GM21447 (cell line): Measurements from ENCODE around the gene CLIP1.
"Not testable (repeated sequence)": the region's sequence is repeated elsewhere in the genome, so short reads cannot be mapped to it uniquely, and the experiment has no call there.

Experiments used
- ATAC-seq: cut with Tn5 transposase; IDR thresholded peaks from one replicate; pipeline ENCODE4 v1.9.1; 2021; ENCODE audit not compliant: unreplicated experiment

The CLIP1 gene

DNA sequence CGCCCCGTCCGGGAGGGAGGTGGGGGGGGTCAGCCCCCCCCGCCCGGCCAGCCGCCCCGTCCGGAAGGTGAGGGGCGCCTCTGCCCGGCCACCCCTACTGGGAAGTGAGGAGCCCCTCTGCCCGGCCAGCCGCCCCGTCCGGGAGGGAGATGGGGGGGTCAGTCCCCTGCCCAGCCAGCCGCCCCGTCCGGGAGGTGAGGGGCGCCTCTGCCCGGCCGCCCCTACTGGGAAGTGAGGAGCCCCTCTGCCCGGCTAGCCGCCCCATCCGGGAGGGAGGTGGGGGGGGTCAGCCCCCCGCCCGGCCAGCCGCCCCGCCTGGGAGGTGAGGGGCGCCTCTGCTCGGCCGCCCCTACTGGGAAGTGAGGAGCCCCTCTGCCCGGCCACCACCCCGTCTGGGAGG is 64.9 kb downstream of the CLIP1 start:
- ATAC-seq: not testable (repeated sequence)

DNA sequence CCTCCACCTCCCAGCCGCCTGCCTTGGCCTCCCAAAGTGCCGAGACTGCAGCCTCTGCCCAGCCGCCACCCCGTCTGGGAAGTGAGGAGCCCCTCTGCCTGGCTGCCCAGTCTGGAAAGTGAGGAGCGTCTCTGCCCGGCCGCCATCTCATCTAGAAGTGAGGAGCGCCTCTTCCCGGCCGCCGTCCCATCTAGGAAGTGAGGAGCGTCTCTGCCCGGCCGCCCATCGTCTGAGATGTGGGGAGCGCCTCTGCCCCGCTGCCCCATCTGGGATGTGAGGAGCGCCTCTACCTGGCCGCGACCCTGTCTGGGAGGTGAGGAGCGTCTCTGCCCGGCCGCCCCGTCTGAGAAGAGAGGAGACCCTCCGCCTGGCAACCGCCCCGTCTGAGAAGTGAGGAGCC is 65.5 kb downstream of the CLIP1 start:
- not testable (repeated sequence) for ATAC-seq

DNA sequence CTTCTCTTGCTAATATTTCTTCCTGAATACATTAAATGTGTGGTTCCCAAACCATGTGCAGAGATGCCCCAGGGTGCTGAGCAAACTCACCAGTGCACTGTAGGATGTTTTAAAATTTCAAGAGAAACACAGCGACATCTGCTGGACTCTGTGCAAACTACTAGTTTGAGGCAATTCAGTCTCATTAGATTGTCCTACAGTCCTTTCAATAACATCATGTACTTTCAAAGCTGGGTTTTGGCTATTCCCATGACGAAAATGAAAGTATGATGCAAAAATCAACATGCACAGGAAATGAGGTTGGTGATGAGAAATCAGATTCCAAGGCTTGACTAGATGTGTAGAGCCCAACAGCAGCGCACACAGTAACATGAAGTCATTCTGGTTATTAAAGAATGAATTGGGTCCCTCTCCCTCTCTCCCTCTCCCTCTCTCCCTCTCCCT is 66.3 kb downstream of the CLIP1 start:
- ATAC-seq: no peak

DNA sequence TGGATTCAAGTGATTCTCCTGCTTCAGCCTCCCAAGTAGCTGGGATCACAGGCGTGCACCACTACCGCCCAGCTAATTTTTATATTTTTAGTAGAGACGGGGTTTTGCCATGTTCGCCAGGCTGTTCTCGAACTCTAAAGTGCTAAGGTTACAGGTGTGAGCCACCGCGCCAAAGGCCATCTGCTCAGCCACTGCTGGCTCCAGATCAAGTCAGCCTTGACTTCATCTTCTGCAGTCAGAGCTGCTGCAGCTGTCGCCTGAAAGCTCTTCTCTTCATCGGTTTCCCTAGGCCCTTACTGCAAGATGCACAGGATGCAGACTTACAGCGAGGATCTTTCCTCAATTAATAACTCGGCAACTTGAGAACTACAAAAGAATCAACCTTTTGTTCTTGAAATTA is 66.8 kb downstream of the CLIP1 start:
- no peak for ATAC-seq

DNA sequence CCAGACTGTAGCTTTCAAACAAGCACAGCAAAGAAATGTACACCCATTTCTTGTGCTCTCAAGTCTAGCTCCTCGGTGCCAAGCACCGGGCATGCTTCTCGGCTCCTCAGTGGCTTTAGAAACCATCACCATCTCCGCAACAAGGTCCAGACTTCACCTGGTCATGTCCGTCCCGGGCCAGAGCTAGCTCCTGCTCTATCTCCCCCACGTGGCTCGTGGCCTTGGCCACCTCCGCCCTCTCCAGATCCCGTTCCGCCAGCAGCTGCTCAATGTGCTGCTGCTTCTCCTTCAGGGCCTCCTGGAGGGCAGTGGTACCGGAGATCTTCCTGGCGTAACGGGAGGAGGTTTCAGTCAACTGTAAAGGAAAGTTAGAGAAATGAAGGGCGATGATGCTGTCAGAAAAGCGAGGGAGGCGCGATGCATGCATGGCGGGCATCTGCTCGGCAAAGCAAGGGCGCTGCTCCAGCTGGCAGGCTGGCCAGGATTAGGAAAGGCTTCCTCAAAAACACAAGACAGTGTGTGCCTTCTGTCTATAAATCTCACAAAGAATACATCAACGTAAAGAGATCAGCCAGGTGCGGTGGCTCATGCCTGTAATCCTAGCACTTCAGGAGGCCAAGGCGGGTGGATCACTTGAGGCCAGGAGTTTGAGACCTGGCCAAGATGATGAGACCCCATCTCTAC is 67.4 kb downstream of the CLIP1 start:
- ATAC-seq: no peak

DNA sequence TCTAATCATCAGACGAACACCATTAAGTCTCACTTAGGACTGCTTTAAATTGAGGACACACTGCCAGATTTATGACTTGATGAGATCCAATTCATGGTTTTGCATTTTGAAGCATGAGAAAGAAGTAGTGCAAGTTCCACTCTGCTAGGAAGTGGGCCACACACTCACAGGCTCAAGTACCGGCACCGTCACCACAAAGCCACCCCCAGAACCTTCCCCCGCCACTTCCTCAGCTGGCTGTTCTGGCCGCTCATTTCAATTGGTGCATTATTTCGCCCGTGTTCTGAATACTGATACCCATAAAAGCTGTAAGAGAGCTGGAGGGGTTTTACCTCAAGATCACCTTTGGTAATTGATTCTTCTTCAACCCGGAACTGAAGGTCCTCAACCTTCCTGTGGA is 70.1 kb downstream of the CLIP1 start:
- no peak for ATAC-seq

DNA sequence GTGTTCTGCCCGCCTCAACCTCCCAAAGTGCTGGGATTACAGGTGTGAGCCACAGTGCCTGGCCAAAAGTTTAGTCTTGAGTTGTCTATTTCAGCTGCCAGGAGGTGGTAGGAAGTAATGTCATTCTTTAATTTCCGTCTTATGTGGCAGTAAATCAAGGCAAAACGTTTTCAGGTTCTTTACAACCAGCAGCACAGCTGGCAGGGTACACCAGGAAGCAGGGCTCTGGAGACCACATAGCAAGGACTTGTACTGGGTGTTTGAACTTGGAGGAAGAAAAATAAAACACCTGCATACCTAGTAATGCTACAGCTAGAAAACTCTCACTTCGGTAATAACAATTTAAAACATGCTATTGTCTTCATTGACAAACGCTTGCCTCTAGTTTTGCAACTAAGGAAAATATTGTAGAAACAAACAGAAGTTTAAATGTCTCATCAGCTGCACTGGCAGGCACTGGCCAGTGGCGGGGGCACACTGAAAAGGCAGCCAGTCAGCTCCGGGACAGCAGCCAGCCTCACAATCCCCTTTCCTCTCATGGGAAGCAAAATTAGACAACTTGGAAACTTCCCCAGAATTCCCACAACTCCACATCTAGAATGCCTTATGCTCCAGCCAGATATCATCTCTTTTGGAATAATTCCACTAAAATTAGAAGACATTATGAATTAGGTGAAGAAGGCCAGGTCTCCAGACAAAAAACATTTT is 72.2 kb downstream of the CLIP1 start:
- ATAC-seq: no peak

DNA sequence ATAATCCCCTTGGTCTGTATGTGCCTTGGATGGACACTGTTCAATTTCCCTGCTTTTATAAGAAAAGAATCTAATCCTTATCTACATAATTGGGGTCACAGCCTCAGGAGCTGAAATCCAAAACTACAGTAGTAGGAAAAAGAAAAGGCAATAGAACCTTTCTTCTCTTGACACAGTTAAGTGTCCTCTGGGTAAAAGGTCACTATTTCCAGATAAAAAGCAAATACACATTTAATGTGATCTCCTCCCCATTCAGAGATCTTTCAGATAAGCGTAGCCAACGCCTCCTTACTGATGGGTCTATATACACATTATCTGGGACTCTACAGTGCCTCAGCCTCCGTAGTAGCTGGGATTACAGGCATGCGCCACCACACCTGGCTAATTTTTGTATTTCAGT is 73.4 kb downstream of the CLIP1 start:
- no peak for ATAC-seq

DNA sequence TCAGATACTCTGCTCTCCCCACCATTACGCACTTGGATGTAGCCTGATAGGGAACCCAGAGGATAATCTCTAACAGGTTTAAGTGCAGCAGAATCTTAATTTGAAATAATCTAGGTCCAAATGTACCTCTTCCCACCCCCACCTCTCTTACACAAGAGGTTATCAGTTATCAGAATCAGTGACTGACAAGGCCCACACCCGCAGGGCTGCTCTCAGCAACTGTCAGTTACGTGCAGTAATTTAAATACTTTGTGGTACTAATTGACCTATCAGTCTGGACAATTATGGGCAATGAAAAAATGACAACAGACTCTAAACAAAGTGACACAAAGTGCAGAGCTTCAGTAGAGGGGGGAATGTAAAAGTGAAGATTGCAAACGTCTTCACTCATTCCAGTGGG is 74.0 kb downstream of the CLIP1 start:
- no peak for ATAC-seq

DNA sequence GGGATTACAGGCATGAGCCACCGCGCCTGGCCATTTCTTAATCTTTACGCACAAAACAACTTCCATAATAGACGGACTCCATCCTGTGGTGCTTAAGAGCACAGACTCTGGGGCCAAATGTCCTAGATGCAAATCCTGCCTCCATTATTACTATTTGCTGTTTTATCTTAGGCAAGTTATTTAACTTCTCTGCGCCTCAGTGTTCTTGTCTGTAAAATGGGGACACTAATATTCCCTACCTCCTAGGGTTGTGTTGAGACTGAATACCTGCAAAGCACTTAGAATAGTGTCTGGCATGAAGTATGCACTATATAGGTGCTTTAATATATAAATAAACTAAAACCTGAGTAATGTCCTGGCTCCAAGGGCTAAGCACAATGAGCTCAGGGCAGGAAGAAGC is 76.4 kb downstream of the CLIP1 start:
- ATAC-seq: no peak

DNA sequence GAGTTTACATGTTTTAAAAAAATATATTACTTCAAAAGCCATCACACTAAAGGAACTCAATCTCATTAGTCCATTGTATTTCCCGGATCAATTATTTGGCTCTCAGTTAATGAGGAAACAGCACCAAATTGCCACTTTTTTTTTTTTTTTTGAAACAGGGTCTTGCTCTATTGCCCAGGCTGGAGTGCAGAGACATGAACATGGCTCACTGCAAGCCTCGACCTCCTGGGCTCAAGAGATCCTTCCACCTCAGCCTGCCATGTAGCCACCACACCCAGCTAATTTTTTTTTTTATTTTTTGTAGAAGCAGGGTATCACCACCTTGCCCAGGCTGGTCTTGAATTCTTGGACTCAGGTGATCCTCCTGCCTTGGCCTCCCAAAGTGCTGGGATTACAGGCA is 77.4 kb downstream of the CLIP1 start:
- no peak for ATAC-seq

DNA sequence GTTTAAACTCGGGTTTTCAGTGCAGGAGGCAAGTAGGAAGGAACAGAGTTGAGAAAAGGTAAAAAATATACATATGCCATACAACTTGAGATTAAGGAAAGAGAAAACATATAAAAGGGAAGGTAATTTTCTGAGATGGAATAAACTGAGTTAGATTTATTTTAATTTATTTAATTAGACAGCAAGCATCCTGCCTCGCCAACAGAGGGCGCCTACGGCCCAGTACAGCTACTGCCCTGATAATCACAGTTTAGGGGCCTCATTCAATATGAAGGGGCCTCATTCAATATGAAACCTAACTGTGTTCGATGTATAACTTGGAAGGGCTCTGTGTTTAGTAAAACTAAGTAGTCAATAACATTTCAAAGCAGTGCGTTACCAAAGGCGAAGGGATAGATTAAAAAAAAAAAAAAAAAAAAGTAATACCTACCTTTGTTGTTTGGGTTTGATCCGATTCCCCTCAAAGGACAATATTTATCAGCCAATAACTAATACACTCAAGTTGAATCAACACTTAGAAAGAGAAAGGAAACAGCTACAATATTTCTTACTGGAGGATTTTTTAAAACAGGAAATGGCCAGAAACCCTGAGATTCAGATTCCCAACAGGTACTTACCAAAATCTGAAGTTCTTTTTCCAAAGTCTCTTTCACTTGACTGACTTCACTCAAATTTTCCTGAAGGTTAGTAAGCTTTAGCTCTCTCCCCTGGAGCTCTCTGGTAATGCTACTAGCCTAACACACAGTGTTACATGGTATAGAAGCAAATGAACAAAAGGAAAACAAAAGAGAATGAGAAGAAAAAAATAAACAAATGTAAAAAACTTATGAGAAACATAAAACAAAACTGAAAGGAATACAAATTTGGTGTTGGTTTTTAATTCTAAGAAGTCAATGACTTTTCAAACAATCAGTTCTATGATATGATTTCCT is 86.2 kb downstream of the CLIP1 start:
- ATAC-seq: no peak

DNA sequence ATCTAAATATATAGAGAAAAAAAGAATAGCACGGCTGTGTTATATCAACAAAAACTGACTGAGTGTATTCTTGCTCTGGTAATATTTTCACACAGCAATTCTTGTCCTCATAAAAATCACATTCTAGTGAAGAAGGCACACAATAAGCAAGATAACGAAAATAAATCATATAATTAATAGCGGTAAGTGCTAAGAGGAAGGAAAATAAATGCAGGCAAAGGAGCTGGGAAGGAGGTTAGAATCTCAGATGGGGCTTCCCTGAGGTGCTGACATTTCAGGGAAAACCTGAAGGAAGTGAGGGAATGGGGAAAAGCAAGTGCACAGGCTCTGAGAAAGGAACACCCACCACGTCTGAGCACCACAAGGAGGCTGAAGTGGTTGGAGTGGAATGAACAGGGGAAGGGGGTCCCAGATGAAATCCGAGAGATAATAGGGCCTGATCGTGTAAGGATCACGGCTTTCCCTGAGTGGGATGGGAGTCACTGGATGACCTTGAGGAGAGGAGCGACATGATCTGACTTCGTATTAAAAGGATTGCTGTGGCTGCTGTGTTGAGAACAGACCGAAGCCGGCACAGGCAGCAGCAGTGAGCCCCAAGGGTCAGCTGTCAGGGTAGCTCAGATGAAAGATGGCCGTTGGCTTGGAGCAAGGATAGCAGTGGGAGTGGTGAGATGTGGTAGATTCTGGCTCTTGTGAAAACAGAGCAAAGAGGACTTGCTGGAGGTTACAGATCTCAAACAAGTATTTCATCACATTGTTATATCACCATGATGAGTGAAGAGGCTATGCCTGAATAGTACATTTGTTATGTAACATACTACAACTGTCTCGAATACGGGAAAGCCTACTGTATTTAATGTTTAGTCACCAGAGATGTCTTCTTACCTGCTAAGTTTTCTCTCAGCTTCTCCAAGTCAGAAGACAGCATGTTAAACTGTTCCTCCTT is 89.1 kb downstream of the CLIP1 start:
- ATAC-seq: no peak

DNA sequence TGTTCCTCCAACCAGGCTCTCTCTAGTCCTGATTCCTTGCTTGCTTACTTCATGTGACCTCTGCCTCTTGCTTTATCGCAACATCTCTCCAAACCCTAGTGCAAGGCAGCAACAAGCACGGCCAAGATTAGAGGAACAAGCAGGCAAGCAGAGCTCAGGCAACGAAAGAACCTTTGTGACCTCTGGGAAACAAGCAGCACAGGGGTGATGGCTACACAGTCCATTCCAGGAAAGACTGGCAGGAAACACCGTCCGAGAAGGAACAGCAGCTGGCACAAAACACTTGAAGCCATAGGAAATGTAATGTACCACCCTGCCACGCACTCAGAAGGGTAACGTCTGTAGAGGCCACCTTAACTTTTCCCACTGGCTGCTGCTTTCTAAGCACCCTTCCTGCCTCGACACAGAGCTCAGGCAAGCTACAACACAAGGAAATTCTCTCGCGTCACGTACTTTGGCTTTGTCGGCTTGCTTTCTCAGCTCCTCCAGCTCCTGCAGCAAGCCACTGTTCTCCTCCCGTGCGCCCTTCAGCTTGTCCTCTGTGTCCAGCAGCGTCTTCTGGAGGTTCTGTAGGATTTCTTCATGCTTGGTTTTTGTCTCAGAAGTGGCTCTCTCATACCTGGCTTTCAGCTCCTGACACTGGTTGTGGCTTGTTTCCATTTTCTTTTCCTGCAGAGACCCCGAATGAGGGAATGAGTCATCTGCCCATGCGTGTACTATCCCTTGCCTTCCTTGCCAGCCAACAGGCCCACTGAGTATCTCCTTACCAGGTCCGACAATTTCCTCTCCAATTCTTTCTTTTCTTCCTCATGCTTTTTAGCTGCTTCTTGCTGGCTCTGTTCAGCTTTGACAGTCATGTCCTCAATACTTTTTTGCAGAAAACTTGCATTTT is 94.7 kb downstream of the CLIP1 start:
- ATAC-seq: no peak

DNA sequence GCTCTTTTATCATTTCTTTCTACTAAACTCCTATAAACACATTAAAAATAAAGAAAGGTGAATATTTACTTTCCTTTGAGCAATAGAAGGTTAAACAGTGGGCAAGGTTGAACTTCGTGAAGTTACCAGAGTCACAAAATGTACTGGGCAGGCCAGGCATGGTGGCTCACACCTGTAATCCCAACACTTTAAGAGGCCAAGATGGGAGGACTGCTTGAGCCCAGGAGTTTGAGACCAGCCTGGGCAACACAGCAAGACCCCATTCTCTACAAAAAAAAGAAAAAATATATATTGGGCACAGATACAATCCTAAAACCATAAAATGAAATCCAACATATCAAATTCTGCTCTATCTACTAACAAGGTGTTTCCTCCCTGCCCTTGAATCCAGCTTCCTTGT is 95.5 kb downstream of the CLIP1 start:
- ATAC-seq: no peak

DNA sequence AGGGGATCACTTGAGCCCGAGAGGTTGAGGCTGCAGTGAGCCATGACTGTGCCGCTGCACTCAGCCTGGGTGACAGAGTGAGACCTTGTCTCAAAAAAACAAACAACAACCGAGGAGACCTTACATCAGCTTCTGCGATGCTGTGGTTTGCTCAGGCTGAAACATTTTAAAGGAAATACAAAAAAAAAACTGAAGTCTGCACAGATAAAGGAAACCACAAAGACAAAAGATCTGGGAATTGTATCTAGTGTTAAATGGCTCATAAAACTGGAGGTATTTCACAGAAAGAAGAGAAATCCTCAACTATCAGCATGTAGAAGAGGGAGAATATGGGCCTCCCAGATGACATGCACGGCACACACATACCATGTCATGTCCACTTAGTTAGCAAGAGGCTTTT is 95.9 kb downstream of the CLIP1 start:
- no peak for ATAC-seq

DNA sequence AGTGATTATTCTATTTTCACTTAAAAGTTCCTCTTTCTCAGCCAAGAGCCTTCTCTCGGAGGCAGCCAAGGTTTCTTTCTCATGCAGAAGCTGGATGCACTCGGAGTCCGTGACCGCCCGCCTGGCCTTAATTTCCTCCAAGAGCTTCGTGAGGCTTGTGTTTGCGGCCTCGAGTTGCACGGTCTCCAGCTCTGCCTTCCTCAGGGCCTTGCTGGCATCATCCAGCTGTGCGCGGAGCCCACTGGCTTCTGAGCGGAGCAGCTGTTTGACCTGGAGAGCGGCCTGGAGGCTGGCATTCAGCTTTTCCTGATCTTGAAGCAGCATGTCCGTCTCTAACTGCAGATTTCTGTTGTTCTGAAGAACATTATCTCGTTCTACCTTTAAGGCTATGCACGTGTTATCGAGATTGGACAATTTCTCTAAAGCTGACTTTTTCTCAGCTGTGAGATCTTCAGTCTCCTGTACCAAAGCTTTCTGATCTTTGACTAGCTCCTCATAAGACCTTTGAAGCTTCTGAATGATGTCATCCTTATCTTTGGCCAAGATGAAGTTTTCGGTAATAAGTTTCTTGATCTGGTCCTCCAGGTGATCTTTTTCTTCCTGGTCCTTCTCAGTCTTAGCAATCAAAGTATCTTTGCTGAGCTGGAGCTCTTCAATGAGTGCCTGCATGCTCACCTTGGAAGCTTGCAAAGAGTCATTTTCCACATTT is 99.0 kb downstream of the CLIP1 start:
- no peak for ATAC-seq

DNA sequence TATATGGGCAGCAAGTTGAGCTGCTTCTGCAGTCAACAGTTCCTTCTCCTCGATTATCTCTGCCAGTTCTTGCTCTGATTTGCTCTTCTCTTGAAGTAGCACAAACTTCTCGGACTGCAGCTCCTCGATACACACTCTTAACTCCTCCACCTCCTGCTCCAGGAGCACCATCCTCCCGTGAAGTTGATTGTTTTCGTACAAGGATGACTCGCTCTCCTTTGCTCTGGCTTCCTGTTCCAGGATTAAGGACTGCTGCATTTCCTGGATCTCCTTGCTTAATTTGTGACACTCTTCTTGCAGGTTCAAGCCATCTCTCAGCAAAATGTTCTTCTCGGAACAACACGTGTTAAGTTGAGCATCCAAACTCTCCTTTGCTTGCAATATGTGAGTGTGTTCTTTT is 100.0 kb downstream of the CLIP1 start:
- ATAC-seq: no peak
